Measurements from ENCODE around the gene GINS1.

Gene GINS1

DNA sequence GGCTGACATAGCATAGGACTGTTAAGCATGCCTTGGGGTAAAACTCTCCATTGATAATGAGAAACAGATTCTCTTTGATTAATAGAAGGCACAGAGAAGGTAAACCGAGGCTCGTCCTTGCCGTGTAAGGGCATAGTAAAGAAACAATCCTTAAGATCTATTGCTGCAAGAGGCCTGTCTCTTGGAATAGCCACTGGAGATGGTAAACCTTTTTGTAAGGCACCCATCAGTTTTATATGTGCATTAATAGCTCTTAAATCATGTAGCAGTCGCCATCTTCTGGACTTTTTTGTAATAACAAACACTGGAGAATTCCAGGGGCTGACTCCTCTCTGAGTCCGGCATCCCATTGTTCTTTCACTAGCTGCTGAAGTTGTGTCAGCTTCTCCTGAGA lies 8.4 kb upstream of the GINS1 start:
- no peak for TF ChIP-seq GATA2 (IDR thresholded peaks at IDR 0.05; ENCODE audit: low read depth, low read length)
- TF ChIP-seq GATA3 (IDR thresholded peaks at IDR 0.05; ENCODE audit: low read depth, low read length) = no peak

DNA sequence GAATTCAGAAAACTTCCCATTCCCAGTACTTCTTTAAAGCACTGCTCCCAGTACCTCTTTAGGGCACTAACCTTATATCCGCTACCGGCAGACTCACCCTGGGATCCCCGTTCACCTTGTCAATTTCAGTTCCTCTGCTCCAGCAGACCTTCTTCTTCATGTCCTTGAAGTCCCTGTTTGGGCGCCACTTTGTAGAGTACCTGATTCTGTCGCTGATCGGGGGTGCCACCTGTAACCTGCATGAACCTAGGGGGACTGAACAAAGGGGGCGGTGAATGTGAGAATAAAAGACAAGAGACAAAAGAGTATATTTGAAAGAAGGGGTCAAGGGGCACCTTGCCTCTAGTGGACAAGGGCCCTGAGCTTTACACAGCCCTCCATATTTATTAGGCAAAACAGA lies 4.9 kb upstream of the GINS1 start:
- TF ChIP-seq GATA2 (IDR thresholded peaks at IDR 0.05; ENCODE audit: low read depth, low read length) (no peak), GATA3 (IDR thresholded peaks at IDR 0.05; ENCODE audit: low read depth, low read length) (no peak)

DNA sequence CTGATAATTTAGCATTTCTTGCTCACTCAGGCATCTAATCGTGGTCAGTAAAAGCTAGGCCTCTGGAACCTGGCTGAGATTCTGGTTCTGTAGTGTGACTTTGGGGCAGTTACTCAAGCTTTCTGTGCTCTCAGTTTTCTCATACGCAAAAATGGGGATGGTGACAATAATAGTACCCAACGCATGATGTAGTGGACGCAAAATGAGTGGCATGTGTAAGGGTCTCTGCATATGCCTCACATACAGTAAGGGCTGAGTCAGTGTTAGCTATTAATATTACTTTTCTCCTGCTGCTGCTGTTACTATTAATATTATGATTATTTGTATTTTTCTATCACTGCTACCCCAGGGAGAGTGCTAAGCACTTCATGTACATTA lies 686 bp downstream of the GINS1 start:
- TF ChIP-seq GATA2 (IDR thresholded peaks at IDR 0.05; ENCODE audit: low read depth, low read length) (no peak), GATA3 (IDR thresholded peaks at IDR 0.05; ENCODE audit: low read depth, low read length) (no peak)

DNA sequence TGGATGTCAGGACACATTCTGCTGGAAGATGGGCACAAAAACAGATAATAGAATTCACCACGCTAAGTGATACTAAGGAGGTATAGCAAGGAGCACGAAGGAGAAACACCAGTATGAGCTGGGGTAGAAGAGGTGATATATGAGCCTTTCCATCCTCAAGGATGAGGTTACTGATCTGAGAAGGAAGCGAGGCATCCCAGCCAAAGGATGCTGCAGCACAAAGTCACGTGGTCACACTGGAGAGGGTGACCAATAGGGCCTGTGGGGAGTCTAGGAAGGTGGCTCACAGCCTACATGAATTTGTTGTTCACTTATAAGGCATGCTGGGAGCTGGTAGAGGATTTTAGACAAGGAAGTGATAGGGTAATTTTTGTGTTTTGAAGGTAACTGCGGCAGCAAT lies 1.4 kb downstream of the GINS1 start:
- TF ChIP-seq GATA2 (IDR thresholded peaks at IDR 0.05; ENCODE audit: low read depth, low read length) (no peak), GATA3 (IDR thresholded peaks at IDR 0.05; ENCODE audit: low read depth, low read length) (no peak)

DNA sequence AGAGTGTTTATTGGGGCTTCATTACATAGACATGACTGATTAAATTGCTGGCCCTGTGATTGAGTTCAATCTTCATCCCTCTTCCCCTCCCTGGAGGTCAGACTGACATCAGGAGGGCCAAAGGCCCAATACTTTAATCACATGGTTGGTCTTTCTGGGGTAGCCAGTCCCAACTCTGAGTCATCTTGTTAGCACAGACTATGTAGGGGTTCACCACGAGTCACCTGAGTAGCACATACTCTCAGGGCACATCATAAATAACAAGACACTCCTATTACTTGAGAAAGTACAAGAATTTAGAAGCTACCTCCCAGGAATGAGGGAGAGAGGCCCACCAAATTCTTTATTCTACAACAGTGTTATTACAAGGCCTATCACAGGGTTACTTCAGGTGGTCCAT lies 11.3 kb downstream of the GINS1 start:
- TF ChIP-seq GATA3 (IDR thresholded peaks at IDR 0.05; ENCODE audit: low read depth, low read length) = no peak
- TF ChIP-seq GATA2 (IDR thresholded peaks at IDR 0.05; ENCODE audit: low read depth, low read length) = no peak

DNA sequence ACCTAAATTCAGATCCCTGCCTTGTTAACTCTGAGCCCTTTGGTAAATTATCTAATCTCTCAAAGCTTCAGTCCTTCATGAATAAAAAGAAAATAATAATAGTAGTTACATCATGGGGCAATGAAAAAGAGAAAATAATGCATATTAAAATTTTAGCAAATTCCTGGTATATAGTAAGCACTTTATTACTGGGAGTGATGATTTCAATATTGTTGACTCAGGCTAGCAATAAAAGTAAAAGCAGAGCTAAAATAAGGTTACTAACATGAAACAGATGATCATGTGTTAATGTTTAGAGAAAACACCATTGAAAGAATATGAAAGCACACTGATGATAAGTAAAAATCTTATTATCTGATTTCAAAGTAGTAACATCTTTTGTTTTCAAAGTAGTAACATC lies 13.6 kb downstream of the GINS1 start:
- TF ChIP-seq GATA3 (IDR thresholded peaks at IDR 0.05; ENCODE audit: low read depth, low read length) (no peak), GATA2 (IDR thresholded peaks at IDR 0.05; ENCODE audit: low read depth, low read length) (no peak)

DNA sequence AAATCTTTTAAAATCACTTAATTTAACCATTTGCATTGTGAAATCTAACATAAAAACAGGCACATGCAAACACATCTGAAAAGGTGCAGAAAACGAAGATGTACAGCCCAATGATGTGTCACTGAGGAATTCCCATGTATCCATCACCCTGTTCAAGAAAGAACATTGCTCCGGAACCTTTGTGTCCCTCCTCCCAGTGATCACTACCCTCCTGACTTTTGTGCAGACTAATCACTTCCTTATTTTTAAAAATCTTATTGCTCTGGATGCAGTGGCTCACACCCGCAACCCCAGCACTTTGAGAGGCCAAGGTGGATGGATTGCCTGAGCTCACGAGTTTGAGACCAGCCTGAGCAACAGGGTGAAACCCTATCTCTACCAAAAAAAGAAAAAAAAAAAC lies 14.6 kb downstream of the GINS1 start:
- TF ChIP-seq GATA2 (IDR thresholded peaks at IDR 0.05; ENCODE audit: low read depth, low read length) (no peak), GATA3 (IDR thresholded peaks at IDR 0.05; ENCODE audit: low read depth, low read length) (no peak)

DNA sequence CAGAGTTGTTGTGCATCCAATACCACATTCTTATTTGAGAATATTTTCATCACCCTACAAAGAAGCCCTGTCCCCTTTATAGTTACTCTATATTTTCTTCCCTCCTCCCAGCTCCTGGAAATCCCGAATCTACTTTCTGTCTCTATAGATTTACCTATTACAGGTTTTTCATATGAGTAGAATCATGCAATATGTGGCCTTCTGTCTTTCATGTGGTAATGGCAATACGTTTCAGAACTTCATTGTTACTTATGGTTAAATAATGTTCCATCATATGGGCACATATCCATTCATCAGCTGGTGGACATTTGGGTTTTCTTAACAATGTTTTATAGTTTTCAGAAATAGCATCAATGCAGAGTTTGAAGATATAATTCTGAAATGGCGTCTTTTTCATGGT lies 17.1 kb downstream of the GINS1 start:
- TF ChIP-seq GATA3 (IDR thresholded peaks at IDR 0.05; ENCODE audit: low read depth, low read length) = no peak
- TF ChIP-seq GATA2 (IDR thresholded peaks at IDR 0.05; ENCODE audit: low read depth, low read length) = no peak

DNA sequence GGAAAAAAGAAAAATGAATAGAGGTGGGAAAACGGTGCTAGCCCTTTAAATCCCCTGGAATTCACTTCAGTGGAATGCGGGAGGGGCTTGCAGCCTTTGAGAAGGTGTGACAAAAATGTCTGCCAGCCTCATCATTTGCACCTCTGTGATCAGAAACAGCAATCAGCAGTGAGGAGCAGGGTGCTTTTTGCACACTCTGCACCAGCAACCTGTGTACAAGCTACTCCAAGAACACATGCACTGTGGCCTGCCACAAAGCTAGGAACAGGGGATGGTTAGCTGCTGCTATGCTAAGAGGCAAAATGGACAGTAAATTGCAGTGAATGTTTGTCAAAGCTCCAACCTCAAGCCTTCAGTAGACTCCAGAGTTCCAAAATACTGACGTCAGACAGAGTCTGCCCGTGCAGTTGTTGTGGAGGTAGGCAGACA lies 29.7 kb downstream of the GINS1 start:
- TF ChIP-seq GATA2 (IDR thresholded peaks at IDR 0.05; ENCODE audit: low read depth, low read length) (no peak), GATA3 (IDR thresholded peaks at IDR 0.05; ENCODE audit: low read depth, low read length) (no peak)

DNA sequence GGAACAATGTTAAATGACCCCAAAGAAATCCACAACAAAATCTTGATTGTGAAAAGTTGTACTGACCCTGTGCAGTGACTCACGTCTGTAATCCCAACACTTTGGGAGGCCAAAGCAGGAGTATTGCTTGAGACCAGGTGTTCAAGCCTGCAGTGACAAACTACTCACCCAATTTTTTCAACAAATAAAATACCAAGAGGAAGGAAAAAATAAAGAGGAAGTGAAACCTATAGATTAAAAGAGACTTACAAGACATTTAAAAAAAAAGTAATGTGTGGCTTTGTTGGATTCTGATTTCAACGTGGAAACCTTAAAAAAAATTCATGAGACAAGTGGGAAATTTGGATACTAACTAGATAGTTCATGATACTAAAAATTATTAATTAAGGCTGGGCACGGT lies 31.9 kb downstream of the GINS1 start:
- TF ChIP-seq GATA3 (IDR thresholded peaks at IDR 0.05; ENCODE audit: low read depth, low read length) (no peak), GATA2 (IDR thresholded peaks at IDR 0.05; ENCODE audit: low read depth, low read length) (no peak)

DNA sequence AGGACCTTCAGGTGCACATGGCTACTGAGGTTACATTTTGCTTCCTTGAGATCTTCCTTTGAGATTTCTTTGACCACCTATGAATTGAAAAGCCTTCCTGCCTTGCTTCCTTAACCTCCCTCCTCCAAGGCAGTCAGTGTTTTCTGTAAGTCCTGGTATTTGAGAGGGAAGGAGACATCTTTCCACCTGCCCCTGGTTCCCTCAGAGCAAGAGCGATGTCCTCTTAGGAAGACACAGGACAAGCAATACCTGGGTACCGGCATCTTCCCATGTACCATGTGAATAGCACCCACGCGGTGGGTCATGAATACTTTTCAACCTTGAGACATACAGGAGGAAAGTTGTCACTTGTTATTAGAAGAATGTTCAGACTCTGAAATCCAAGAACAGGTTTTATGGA lies 37.1 kb downstream of the GINS1 start:
- TF ChIP-seq GATA3 (IDR thresholded peaks at IDR 0.05; ENCODE audit: low read depth, low read length) (no peak), GATA2 (IDR thresholded peaks at IDR 0.05; ENCODE audit: low read depth, low read length) (no peak)

DNA sequence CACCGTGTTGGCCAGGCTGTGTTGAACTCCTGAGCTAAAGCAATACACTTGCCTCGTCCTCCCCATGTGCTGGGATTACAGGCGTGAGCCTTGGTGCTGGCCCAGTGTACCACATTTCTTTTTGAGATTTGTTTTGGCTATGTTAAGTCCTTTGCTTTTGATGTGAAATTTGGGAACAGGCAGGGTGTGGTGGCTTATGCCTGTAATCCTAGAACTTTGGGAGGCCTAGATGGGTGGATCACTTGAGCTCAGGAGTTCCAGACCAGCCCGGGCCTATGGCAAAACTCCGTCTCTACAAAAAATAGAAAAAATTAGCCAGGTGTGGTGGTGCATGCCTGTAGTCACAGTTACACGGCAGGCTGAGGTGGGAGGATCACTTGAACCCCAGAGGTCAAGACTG lies 40.2 kb downstream of the GINS1 start:
- TF ChIP-seq GATA2 (IDR thresholded peaks at IDR 0.05; ENCODE audit: low read depth, low read length) (no peak), GATA3 (IDR thresholded peaks at IDR 0.05; ENCODE audit: low read depth, low read length) (no peak)

DNA sequence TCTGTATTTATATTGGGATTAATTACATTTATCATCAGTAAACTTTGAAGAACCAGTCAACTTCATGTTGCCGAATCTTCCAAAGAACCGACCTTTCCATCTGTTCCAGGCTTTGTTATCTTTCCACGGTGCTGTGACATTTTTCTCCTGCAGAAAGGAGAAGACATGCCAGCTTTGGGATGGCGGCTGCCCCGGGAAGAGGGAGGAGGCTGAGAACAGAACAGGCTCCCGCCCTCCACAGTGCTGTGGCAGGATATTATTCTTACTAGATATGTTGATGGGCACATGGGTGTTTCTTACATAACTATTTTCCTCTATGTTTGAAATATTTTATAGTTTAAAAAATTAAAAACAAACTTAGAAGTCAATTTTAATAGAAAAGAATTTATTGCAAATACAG lies 44.9 kb downstream of the GINS1 start:
- TF ChIP-seq GATA2 (IDR thresholded peaks at IDR 0.05; ENCODE audit: low read depth, low read length) (no peak), GATA3 (IDR thresholded peaks at IDR 0.05; ENCODE audit: low read depth, low read length) (no peak)

DNA sequence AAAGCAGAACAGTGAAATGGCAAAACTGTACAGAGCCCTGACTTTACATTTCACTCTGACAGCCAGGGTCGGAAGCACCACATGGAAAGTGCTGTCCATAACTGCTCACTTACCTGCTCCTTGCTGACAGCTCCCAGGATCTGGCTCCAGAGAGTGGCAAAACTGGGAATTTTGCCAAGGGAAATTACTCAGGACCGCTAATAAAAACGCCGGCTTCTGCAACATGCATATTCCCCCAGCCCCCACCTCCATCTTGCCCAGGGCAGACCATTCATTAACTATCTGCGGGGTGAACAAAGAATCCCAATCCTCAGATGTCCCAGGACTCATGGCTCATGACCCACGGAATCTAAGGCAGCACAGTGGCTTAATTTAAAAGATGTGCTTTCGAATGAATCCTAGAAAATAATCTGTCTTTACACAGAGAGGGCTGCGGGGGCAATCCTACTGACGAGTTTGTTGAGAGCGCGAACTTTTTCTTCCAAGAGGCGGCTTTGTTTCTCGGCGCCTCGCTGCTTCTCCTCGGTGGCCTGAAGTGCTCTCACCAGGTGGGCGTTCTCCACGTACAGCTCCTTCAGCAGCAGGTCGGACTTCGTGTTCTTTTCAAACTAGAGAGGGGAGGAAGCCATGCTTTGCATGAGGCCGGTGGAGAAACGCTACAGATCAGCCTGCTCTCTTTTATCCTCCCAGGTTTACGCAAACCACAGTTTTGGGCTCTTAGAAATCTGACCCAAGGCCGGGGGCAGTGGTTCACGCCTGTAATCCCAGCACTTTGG lies 45.8 kb downstream of the GINS1 start:
- TF ChIP-seq GATA3 (IDR thresholded peaks at IDR 0.05; ENCODE audit: low read depth, low read length) (no peak), GATA2 (IDR thresholded peaks at IDR 0.05; ENCODE audit: low read depth, low read length) (no peak)

DNA sequence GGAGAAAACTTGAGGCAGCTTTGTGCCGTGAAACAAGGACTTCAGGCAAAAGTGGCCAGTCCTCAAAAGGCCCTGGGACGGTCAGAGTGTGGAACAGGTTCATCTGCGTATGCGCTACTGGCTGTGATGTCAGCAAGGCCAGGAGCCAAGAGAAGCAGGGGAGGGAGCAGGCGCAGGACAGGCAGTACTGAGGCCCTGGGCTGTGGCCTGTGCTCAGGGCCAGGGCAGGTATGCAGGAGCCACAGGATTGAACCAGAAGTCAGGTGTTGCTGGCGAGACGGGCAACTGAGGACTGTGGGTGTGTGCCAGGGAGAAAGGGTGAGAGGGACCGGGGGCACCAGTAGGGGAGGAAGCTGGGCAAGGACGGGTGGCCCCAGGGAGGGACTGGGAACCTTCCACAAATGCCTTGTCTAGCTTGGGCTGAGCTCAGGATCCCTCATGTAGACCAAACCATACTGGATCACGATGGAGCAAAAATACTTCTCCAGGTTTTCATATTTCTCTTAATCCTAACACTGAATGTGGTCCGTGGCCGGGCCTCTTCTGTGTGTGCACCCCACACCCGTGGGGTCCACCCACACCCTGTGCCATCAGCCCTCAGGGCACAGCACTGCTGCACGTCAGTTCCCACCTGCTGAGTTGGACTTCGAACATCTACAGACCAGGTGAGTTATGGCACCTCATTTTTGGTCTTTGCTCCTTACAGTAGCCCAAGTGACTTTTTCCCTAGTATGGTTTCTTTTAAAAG lies 46.9 kb downstream of the GINS1 start:
- TF ChIP-seq GATA3 (IDR thresholded peaks at IDR 0.05; ENCODE audit: low read depth, low read length) (no peak), GATA2 (IDR thresholded peaks at IDR 0.05; ENCODE audit: low read depth, low read length) (no peak)
